Measurements from ENCODE around the gene BIN1.

DNA sequence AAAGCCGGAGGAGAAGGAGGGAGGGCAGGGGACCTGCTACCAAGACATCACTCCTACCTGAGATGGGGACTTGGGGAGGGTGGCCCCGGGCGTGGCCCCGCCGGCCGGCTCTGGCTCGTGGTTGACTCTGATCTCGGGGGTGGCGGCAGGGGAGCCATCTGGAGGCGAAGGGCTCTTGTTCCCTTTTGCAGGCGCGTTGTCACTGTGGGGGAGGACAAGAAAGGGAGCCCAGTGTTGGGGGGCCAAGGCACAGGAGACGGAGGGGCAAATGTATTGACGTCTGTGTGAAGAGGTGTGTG is 48.1 kb downstream of the BIN1 start:
- TF ChIP-seq, protein P1, sequence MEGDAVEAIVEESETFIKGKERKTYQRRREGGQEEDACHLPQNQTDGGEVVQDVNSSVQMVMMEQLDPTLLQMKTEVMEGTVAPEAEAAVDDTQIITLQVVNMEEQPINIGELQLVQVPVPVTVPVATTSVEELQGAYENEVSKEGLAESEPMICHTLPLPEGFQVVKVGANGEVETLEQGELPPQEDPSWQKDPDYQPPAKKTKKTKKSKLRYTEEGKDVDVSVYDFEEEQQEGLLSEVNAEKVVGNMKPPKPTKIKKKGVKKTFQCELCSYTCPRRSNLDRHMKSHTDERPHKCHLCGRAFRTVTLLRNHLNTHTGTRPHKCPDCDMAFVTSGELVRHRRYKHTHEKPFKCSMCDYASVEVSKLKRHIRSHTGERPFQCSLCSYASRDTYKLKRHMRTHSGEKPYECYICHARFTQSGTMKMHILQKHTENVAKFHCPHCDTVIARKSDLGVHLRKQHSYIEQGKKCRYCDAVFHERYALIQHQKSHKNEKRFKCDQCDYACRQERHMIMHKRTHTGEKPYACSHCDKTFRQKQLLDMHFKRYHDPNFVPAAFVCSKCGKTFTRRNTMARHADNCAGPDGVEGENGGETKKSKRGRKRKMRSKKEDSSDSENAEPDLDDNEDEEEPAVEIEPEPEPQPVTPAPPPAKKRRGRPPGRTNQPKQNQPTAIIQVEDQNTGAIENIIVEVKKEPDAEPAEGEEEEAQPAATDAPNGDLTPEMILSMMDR (conservative IDR thresholded peaks at IDR 0.05; ENCODE audit: low read length) = no peak
- no peak for TF ChIP-seq EZH2phosphoT487 (IDR thresholded peaks at IDR 0.05; ENCODE audit: borderline replicate concordance, low read depth, low read length)
